Regular cardiac myocyte (primary cell): ENCODE measurements around the gene FRAT2. TPM values are rescaled to one million over a fixed set of nuclear protein-coding genes. Genes with fewer than 3 reads are reported as not detected.

Source experiments
- total RNA-seq: library from RNA; depleted of rRNA; stranded (reverse); fragments of >200 nt; gene quantifications from 2 replicates; pipeline ENCODE4 v1.2.3, GENCODE V29; 2014

FRAT2 gene, protein sequence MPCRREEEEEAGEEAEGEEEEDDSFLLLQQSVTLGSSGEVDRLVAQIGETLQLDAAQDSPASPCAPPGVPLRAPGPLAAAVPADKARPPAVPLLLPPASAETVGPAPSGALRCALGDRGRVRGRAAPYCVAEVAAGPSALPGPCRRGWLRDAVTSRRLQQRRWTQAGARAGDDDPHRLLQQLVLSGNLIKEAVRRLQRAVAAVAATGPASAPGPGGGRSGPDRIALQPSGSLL
- 6.1 and 6.2 TPM in 2 replicates for total RNA-seq

DNA sequence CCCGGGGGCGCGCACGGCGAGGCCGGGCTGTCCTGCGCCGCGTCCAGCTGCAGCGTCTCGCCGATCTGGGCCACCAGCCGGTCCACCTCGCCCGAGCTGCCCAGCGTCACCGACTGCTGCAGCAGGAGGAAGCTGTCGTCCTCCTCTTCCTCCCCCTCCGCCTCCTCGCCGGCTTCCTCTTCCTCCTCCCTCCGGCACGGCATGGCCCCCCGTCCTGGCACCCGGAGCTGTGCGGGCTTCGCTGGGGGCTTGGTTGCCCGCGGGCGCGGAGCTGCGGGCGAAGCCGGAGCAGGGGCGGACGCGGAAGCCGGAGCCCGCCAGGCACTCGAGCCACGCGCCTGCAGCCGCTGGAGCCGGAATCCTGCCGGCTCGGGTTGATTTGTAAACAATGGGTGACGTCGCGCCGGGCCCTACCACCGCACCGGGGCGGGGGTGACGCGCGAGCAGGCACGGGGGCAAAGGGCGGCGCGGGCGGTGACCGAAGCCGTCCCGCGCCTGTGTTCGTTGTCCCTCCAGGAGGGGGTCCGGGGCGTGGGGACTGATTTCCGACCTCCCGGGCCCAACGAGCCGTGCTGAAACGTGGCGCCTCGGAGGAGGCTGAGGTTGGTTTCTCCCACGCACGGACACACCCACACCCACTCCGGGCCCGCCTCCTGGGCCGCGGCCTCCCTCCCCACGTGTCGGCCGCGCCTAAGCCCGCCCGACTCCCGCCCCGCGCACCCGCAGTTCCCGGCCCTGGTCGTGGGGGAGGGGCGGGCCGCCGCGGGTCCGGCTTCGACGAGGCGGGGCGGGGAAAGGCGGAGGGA is at the start of gene FRAT2:
Gene FRAT2 (minus strand): TSS at position 360 of the 806 bp plus-strand sequence. CDS start 157 bp downstream, at position 203.

GRCh38 chr10:97318772-97319651 is 15.5 kb downstream of the FRAT2 start, which contains the start of gene FRAT1:
TSS of gene FRAT1 (plus strand) at chr10:97319271. CDS start at chr10:97319454, 183 bp downstream.

GRCh38 chr10:97292097-97292861 is 42.2 kb downstream of the FRAT2 start, which contains the start of gene ARHGAP19:
TSS of gene ARHGAP19 (minus strand) at chr10:97292637. CDS start at chr10:97292627, 10 bp downstream.

Other genes with a start within 250 kb of the FRAT2 start
- gene SLIT1, start 148.8 kb downstream of the FRAT2 start, total RNA-seq: under 0.01 TPM in 2 replicates
- gene ARHGAP19, start 42.1 kb downstream of the FRAT2 start, total RNA-seq: 5.6 and 12.1 TPM in 2 replicates
- gene FRAT1, start 15.5 kb downstream of the FRAT2 start, total RNA-seq: 0.96 and 1.7 TPM in 2 replicates
- gene RRP12, start 66.6 kb upstream of the FRAT2 start, total RNA-seq: 14.7 and 38.3 TPM in 2 replicates
- gene PGAM1, start 91.5 kb upstream of the FRAT2 start, total RNA-seq: 489 and 612 TPM in 2 replicates
- gene EXOSC1, start 111.3 kb upstream of the FRAT2 start, total RNA-seq: 36.1 and 39.3 TPM in 2 replicates
- gene ZDHHC16, start 111.4 kb upstream of the FRAT2 start, total RNA-seq: 36.6 and 80.9 TPM in 2 replicates
- 64.6 and 77.5 TPM in 2 replicates for gene MMS19, start 163.7 kb upstream of the FRAT2 start, total RNA-seq
- 16.9 and 31.4 TPM in 2 replicates for gene UBTD1, start 164.2 kb upstream of the FRAT2 start, total RNA-seq
- gene ANKRD2, start 238.1 kb upstream of the FRAT2 start, total RNA-seq: 0.85 and 2.5 TPM in 2 replicates
- 0.56 and 0.58 TPM in 2 replicates for gene HOGA1, start 249.7 kb upstream of the FRAT2 start, total RNA-seq